GM12878 (cell line): ENCODE measurements around the gene PDXP. TPM values are rescaled to one million over a fixed set of nuclear protein-coding genes. Genes with fewer than 3 reads are reported as not detected.

Source experiments
- ATAC-seq: fragments of 200-7000 bp; cut with Tn5 transposase; 3 replicates; pipeline ENCODE4 v1.9.1; 2020; ENCODE audit warnings: mild to moderate bottlenecking, moderate library complexity
- BruUV-seq: library from RNA; stranded (reverse); fragments of 400-500 nt; replicated peaks from 2 replicates; lab custom pipeline; 2021; lab: Mats Ljungman, UMichigan
- CTCF ChIA-PET: fragments of 300-600 bp; sonication (Branson Sonifier 250); formaldehyde crosslinking; extraction: SDS; loops from one replicate; lab custom pipeline; 2021; ENCODE audit warnings: inconsistent platforms; lab: Yijun Ruan, JAX
- POLR2A ChIA-PET: fragments of 350-600 bp; formaldehyde crosslinking; extraction: SDS; loops from one replicate; lab custom pipeline; 2021; ENCODE audit warnings: inconsistent platforms; lab: Charles Lee
- RAD21 ChIA-PET: fragments of 300-600 bp; sonication (Branson Sonifier 250); formaldehyde crosslinking; loops from one replicate; lab custom pipeline; 2023; ENCODE audit warnings: antibody characterized with exemption; ENCODE audit not compliant: unreplicated experiment; lab: Charles Lee
- SMC1A ChIA-PET: fragments of 300-600 bp; sonication (Branson Sonifier 250); formaldehyde crosslinking; loops from one replicate; lab custom pipeline; 2023; ENCODE audit not compliant: unreplicated experiment, uncharacterized antibody; lab: Charles Lee
- DNase-seq: peaks from one replicate; pipeline ENCODE4 v3.0.0-alpha.2; 2011; ENCODE audit warnings: low read depth, low spot score
- FAIRE-seq: peaks from 3 replicates; lab custom pipeline; 2011; peaks lifted over from hg19 to GRCh38; lab: Jason Lieb, UNC
- H2AFZ ChIP-seq: 2 replicates; pipeline ENCODE4 v1.6.0; 2011; ENCODE audit warnings: low read depth, low read length, control low read depth; ENCODE audit not compliant: control insufficient read depth
- H3K27ac ChIP-seq: 2 replicates; pipeline ENCODE4 v1.5.1; 2011; ENCODE audit warnings: control low read depth; ENCODE audit not compliant: control insufficient read depth, insufficient read depth
- H3K27me3 ChIP-seq, 2 experiments: replicated peaks in 1 of 2; 2 replicates each; pipeline versions ENCODE4 v1.6.0 to v1.6.1; 2011; ENCODE audit warnings: low read length in 1 of 2; ENCODE audit not compliant: control insufficient read depth in 2 of 2, insufficient read depth in 2 of 2
- H3K36me3 ChIP-seq, 2 experiments: 2 replicates each; pipeline ENCODE4 v1.5.1; 2011; ENCODE audit warnings: low read length in 1 of 2; ENCODE audit not compliant: control insufficient read depth in 2 of 2, insufficient read depth in 2 of 2
- H3K4me1 ChIP-seq: 2 replicates; pipeline ENCODE4 v1.6.1; 2011; ENCODE audit warnings: mild to moderate bottlenecking, low read length, moderate library complexity, mixed read lengths; ENCODE audit not compliant: control insufficient read depth, insufficient read depth
- H3K4me2 ChIP-seq: 2 replicates; pipeline ENCODE4 v1.6.0; 2011; ENCODE audit warnings: control low read depth; ENCODE audit not compliant: control insufficient read depth, insufficient read depth
- H3K4me3 ChIP-seq: fragments of 200-600 bp; sonication (generic); 2 replicates; pipeline ENCODE4 v1.5.1; 2016
- H3K79me2 ChIP-seq: 2 replicates; pipeline ENCODE4 v1.6.0; 2011; ENCODE audit warnings: low read length; ENCODE audit not compliant: control insufficient read depth, insufficient read depth
- H3K9ac ChIP-seq: 2 replicates; pipeline ENCODE4 v1.8.0; 2011; ENCODE audit warnings: low read length, control low read depth, mixed read lengths; ENCODE audit not compliant: control insufficient read depth, insufficient read depth
- H3K9me3 ChIP-seq: replicated peaks from 3 replicates; pipeline ENCODE4 v1.5.1; 2011; ENCODE audit warnings: mild to moderate bottlenecking, low read length; ENCODE audit not compliant: control insufficient read depth, insufficient read depth
- H4K20me1 ChIP-seq: 2 replicates; pipeline ENCODE4 v1.6.0; 2011; ENCODE audit not compliant: control insufficient read depth, insufficient read depth
- ETV6 ChIP-seq, 2 experiments: fragments of 450-650 bp in 1 of 2; IDR thresholded peaks in 1 of 2; conservative IDR thresholded peaks in 1 of 2; 2 replicates each; pipeline ENCODE4 v1.6.1; 2014; ENCODE audit warnings: antibody characterized with exemption in 1 of 2, borderline replicate concordance in 1 of 2, low read depth in 1 of 2, mild to moderate bottlenecking in 1 of 2, moderate library complexity in 1 of 2
- GATAD2B ChIP-seq: fragments of 450-650 bp; conservative IDR thresholded peaks from 2 replicates; pipeline ENCODE4 v1.6.1; 2017; ENCODE audit warnings: low read depth, mild to moderate bottlenecking, moderate library complexity
- STAT3 ChIP-seq: IDR thresholded peaks from 2 replicates; pipeline ENCODE4 v1.6.1; 2011; ENCODE audit warnings: low read depth, low read length, improper control_type of control experiment
- TCF3 ChIP-seq: IDR thresholded peaks from 2 replicates; pipeline ENCODE4 v1.6.1; 2012; ENCODE audit warnings: low read depth, mild to moderate bottlenecking, low read length, borderline replicate concordance; ENCODE audit not compliant: insufficient read depth
- WGBS: methylation state at CpG from one replicate; pipeline ENCODE4 v1.1.6; 2016; ENCODE audit warnings: low lambda C conversion rate; ENCODE audit not compliant: insufficient replicate concordance, insufficient coverage; ENCODE audit errors: missing lambda C conversion rate; 5-methylcytosine and 5-hydroxymethylcytosine counted together
- in situ Hi-C: fragments of 300-500 bp; cut with MboI; formaldehyde crosslinking; loops from 9 replicates; pipeline ENCODE4 v1.14.3; 2018; ENCODE audit warnings: mixed read lengths
- intact Hi-C: fragments of 100-400 bp; cut with micrococcal nuclease; formaldehyde crosslinking; loops from one replicate; pipeline ENCODE4 v1.14.2; 2022; ENCODE audit not compliant: unreplicated experiment
- polyA plus RNA-seq, 11 experiments: library from polyadenylated mRNA; depleted of rRNA in 4 of 11; unstranded in 6 of 11; stranded (reverse) in 5 of 11; fragments of >200 nt; fragmentation: Nextera tagmentation in 4 of 11; fragmentation: Illumina TruSeq in 1 of 11; extraction: Ambion mirVana in 4 of 11; extraction: Trizol in 1 of 11; gene quantifications; 1 replicate in 1 of 11; 2 replicates in 10 of 11; pipeline versions ENCODE4 v1.2.1 to v1.2.3, GENCODE V29; 2011 to 2016; ENCODE audit warnings: inconsistent platforms in 2 of 11, missing spikeins in 2 of 11, low read depth in 1 of 11
- total RNA-seq, 4 experiments: library from RNA; depleted of rRNA in 3 of 4; stranded (reverse); fragments of >200 nt in 3 of 4; fragmentation: Illumina TruSeq in 1 of 4; extraction: Trizol in 1 of 4; gene quantifications; 2 replicates each; pipeline versions ENCODE4 v1.2.1 to v1.2.3, GENCODE V29; 2013 to 2021
- TF ChIP-seq, protein P1 (sequence below): fragments of 450-650 bp; IDR thresholded peaks from 2 replicates; pipeline ENCODE4 v1.6.1; 2017; ENCODE audit warnings: mild to moderate bottlenecking, moderate library complexity
- TF ChIP-seq, protein P2 (sequence below): fragments of 150-350 bp; IDR thresholded peaks from 2 replicates; pipeline ENCODE4 v1.6.1; 2014; ENCODE audit warnings: mild to moderate bottlenecking, low read depth, low read length

The PDXP gene
- total and polyA plus RNA-seq, 10 of the 15 experiments (the other 5 are each of a cell fraction or from before 2014, with no cell fraction given) = 4.4 to 56.7 (median 34.6) TPM

DNA sequence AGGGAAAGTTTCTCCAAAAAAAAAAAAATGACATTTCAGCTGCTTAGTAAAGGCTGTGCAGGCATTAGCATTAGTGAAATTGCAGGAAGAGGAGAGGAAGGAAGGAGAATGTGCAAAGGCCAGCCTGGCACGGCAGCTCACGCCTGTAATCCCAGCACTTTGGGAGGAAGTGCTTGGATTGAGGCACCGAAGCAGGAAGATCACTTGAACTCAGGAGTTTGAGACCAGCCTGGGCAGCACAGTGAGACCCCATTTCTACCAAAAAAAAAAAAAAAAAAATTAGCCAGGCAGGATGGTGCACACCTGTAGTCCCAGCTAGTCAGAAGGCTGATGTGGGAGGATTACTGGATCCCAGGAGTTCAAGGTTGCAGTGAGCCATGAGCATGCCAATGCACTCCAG lies 46.1 kb downstream of the PDXP start:
- no TSS peak for BruUV-seq
- ATAC-seq (no peak), FAIRE-seq (no peak), DNase-seq (no peak)
- in situ Hi-C loops = no loop called here
- Histone ChIP-seq H3K79me2 (no peaks in the 10 kb centered on the region), H3K27me3 (no peaks in the 10 kb centered on the region), H4K20me1 (no peaks in the 10 kb centered on the region), H3K36me3 (no peaks in the 10 kb centered on the region), H3K27ac (no peak overlapping the region), H3K4me2 (no peak overlapping the region), H3K4me1 (no peaks in the 10 kb centered on the region), H3K9me3 (no peaks in the 10 kb centered on the region), H3K9ac (no peak overlapping the region), H3K4me3 (no peak overlapping the region), H2AFZ (no peak overlapping the region)
- intact Hi-C loops = no loop called here
- CTCF ChIA-PET = interaction anchor here (0.6 kb wide), 1 partner anchor 250 kb away, joined by 3 read pairs; no protein-coding TSS in a partner anchor
- RAD21 ChIA-PET = no interaction called here
- SMC1A ChIA-PET = no interaction called here
- no peak for TF ChIP-seq TCF3
- TF ChIP-seq STAT3 = no peak
- TF ChIP-seq, protein P1, sequence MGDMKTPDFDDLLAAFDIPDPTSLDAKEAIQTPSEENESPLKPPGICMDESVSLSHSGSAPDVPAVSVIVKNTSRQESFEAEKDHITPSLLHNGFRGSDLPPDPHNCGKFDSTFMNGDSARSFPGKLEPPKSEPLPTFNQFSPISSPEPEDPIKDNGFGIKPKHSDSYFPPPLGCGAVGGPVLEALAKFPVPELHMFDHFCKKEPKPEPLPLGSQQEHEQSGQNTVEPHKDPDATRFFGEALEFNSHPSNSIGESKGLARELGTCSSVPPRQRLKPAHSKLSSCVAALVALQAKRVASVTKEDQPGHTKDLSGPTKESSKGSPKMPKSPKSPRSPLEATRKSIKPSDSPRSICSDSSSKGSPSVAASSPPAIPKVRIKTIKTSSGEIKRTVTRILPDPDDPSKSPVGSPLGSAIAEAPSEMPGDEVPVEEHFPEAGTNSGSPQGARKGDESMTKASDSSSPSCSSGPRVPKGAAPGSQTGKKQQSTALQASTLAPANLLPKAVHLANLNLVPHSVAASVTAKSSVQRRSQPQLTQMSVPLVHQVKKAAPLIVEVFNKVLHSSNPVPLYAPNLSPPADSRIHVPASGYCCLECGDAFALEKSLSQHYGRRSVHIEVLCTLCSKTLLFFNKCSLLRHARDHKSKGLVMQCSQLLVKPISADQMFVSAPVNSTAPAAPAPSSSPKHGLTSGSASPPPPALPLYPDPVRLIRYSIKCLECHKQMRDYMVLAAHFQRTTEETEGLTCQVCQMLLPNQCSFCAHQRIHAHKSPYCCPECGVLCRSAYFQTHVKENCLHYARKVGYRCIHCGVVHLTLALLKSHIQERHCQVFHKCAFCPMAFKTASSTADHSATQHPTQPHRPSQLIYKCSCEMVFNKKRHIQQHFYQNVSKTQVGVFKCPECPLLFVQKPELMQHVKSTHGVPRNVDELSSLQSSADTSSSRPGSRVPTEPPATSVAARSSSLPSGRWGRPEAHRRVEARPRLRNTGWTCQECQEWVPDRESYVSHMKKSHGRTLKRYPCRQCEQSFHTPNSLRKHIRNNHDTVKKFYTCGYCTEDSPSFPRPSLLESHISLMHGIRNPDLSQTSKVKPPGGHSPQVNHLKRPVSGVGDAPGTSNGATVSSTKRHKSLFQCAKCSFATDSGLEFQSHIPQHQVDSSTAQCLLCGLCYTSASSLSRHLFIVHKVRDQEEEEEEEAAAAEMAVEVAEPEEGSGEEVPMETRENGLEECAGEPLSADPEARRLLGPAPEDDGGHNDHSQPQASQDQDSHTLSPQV = no peak
- no peak for TF ChIP-seq GATAD2B
- TF ChIP-seq, protein P2, sequence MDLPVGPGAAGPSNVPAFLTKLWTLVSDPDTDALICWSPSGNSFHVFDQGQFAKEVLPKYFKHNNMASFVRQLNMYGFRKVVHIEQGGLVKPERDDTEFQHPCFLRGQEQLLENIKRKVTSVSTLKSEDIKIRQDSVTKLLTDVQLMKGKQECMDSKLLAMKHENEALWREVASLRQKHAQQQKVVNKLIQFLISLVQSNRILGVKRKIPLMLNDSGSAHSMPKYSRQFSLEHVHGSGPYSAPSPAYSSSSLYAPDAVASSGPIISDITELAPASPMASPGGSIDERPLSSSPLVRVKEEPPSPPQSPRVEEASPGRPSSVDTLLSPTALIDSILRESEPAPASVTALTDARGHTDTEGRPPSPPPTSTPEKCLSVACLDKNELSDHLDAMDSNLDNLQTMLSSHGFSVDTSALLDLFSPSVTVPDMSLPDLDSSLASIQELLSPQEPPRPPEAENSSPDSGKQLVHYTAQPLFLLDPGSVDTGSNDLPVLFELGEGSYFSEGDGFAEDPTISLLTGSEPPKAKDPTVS = no peak
- TF ChIP-seq ETV6 (conservative IDR thresholded peaks at IDR 0.05 in 1 of 2, IDR thresholded peaks at IDR 0.05 in 1 of 2; ENCODE audit: borderline replicate concordance in 1 of 2, low read depth in 1 of 2) = no peak
- POLR2A ChIA-PET = interaction anchor here (0.7 kb wide), 1 partner anchor 85 kb away, joined by 5 read pairs; no protein-coding TSS in a partner anchor
- WGBS = 97% methylated on average over 3 of the region's 3 CpGs
